ENCODE results near the gene METTL13.

GRCh38 chr1:171744986-171745385 is 36.5 kb upstream of the METTL13 start:
- no peak for TF ChIP-seq CTCF (conservative IDR thresholded peaks at IDR 0.05; ENCODE audit: low read length)
- no peak for TF ChIP-seq EZH2phosphoT487 (IDR thresholded peaks at IDR 0.05; ENCODE audit: borderline replicate concordance, low read depth, low read length)

Measured in OCI-LY7 (cell line).